Astrocyte of the cerebellum (primary cell): ENCODE results near the gene TLE5.

Experiments
- DNase-seq: peaks from one replicate; pipeline ENCODE4 v3.0.0-alpha.2; 2011; ENCODE audit warnings: low read depth
- H3K4me3 ChIP-seq: 2 replicates; pipeline ENCODE4 v1.5.1; 2011; ENCODE audit warnings: mild to moderate bottlenecking, low read depth, low read length, moderate library complexity
- CTCF ChIP-seq: IDR thresholded peaks from 2 replicates; pipeline ENCODE4 v1.5.1; 2012; ENCODE audit warnings: low read length, low read depth, moderate library complexity, mild to moderate bottlenecking; ENCODE audit errors: missing control alignments
- in situ Hi-C: cut with HindIII; loops from 2 replicates; pipeline ENCODE4 v1.10.0; 2017; ENCODE audit warnings: low sequenced_read_pairs

Gene TLE5

DNA sequence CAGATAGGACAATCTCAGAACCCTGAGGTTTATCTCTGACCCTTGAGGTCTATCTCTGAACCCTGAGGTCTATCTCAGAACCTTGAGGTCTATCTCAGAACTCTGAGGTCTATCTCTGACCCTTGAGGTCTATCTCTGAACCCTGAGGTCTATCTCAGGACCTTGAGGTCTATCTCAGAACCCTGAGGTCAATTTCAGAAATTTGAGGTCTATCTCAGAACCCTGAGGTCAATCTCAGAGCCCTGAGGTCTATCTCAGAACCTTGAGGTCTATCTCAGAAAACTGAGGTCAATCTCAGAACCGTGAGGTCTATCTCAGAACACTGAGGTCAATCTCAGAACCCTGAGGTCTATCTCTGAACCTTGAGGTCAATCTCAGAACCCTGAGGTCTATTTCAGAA is 35.5 kb downstream of the TLE5 start:
- in situ Hi-C loops = no loop called here
- no peak for DNase-seq
- TF ChIP-seq CTCF = no peak
- H3K4me3 ChIP-seq = no peak overlapping the region

DNA sequence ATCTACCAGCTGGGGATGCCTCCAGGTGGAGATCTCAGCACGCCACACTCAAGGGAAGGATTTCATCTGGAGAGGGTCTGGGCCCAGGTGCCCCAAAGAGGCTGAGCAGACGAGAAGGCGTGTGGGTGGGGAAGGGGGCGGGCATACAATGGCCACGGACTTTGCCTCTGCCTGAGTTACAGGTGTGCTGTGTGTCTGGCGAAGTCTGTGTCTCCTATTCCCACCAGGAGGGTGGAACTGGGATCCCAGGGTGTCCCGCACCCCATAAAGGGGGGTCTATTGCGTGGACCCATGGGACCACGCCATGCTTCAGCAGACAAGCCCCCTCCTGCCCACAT is 36.8 kb downstream of the TLE5 start:
- H3K4me3 ChIP-seq = no peak overlapping the region
- DNase-seq = no peak
- in situ Hi-C loops = no loop called here
- TF ChIP-seq CTCF = no peak

DNA sequence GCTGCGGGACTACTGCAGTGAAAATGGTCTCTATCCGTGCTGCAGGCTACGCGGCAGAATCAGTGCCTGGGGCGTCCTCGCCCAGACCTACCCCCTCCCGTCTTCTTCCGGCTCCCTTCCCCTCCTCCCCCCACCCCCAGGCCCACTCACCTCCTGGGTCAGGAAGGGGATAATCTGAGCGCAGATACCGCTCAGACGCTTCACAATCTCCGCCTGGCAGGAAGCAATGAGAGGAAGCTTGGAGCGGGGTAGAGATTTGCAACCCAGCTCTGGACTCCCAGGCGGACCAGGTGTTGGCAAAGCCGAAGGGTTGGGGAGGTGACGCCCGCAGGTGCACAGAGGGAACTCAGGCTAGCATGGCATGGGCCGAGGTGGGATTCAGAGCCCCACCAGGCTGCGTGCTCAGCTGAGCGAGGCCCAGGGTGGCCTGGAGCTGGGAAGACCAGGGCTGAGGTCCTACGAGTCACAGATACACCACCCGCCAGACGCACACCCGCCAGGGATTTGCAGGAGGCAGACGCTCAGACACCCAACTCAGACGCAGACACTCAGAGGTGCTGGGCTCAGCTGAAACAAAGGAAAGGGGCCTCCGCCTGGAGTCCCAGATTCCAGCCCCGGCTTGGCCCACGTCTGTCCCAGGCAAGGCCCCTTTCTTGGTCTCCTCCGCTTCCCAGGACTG is 37.3 kb downstream of the TLE5 start:
- DNase-seq = no peak
- in situ Hi-C loops = no loop called here
- H3K4me3 ChIP-seq = no peak overlapping the region

DNA sequence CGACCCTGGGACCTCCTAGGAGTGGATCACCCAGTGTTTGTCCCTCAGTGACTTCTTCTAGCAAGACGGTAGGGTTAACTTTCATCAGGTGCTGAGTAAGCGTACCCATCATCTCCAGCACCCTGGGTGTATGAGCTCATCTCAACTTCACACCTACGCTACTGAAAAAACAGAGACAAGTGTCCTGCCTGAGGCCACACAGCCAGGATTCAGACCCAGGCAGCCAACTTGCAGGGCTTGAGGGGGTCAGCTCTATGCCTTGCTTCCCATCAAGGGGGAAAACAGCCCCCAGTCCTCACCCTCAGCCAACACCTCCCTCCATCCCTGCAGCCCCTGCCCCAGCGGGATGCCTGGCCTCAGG is 37.8 kb downstream of the TLE5 start:
- H3K4me3 ChIP-seq = no peak overlapping the region
- in situ Hi-C loops = no loop called here
- DNase-seq = no peak
- TF ChIP-seq CTCF = no peak

More for the DNA sequence above, 37.3 kb downstream of the TLE5 start:
- TF ChIP-seq CTCF = no peak

- H3K4me3 ChIP-seq = no peak overlapping the region
- TF ChIP-seq CTCF = no peak
- DNase-seq = no peak
- in situ Hi-C loops = no loop called here
Observed at GRCh38 chr19:3020321-3020960, 41.9 kb downstream of the TLE5 start.

- no peak for TF ChIP-seq CTCF
- in situ Hi-C loops = no loop called here
- no peak for DNase-seq
- no peak overlapping the region for H3K4me3 ChIP-seq
Observed at GRCh38 chr19:3019211-3019854, 43.0 kb downstream of the TLE5 start.
